Lung (tissue), 12 donors: ENCODE data around the gene DHRS1. TPM values are rescaled to one million over a fixed set of nuclear protein-coding genes. Genes with fewer than 3 reads are reported as not detected.
A peak's percentile ranks its signal among the peaks of the same experiment; 100 is the strongest.

Source experiments
- ATAC-seq: fragments of 200-7000 bp; cut with Tn5 transposase; one replicate; pipeline ENCODE4 v1.9.1; 2020; ENCODE audit warnings: moderate number of reproducible peaks; ENCODE audit not compliant: insufficient read depth, low FRiP score
- DNase-seq, 3 donors: peaks; one replicate each; pipeline ENCODE4 v3.0.0-alpha.2; 2013 to 2017
- H3K27ac ChIP-seq, 2 donors: one replicate each; pipeline ENCODE4 v1.5.1; 2013; ENCODE audit warnings: mild to moderate bottlenecking in 2 of 2, moderate library complexity in 2 of 2, control low read depth in 1 of 2, inconsistent platforms in 1 of 2, low read depth in 1 of 2, low read length in 1 of 2
- H3K27me3 ChIP-seq, 3 donors: one replicate each; pipeline ENCODE4 v1.5.1; 2013; ENCODE audit warnings: low read length in 2 of 3; ENCODE audit not compliant: control insufficient read depth in 3 of 3, insufficient read depth in 3 of 3
- H3K36me3 ChIP-seq, 4 donors: one replicate each; pipeline ENCODE4 v1.5.1; 2013; ENCODE audit warnings: low read length in 4 of 4, mild to moderate bottlenecking in 1 of 4, moderate library complexity in 1 of 4; ENCODE audit not compliant: control insufficient read depth in 4 of 4, insufficient read depth in 4 of 4
- H3K4me1 ChIP-seq, 5 donors: one replicate each; pipeline ENCODE4 v1.5.1; 2013; ENCODE audit warnings: low read length in 5 of 5, mild to moderate bottlenecking in 2 of 5, moderate library complexity in 1 of 5; ENCODE audit not compliant: control insufficient read depth in 5 of 5, insufficient read depth in 5 of 5
- H3K4me3 ChIP-seq: one replicate; pipeline ENCODE4 v1.5.1; 2013; ENCODE audit warnings: mild to moderate bottlenecking, control low read depth, moderate library complexity
- H3K9ac ChIP-seq, 2 donors: one replicate each; pipeline ENCODE4 v1.5.1; 2013; ENCODE audit warnings: low read length in 2 of 2, control low read depth in 1 of 2; ENCODE audit not compliant: insufficient read depth in 1 of 2
- H3K9me3 ChIP-seq, 4 donors: one replicate each; pipeline ENCODE4 v1.5.1; 2013; ENCODE audit warnings: low read length in 3 of 4, mild to moderate bottlenecking in 1 of 4, moderate library complexity in 1 of 4; ENCODE audit not compliant: control insufficient read depth in 4 of 4, insufficient read depth in 3 of 4
- WGBS, 2 donors: extraction: QIAGEN DNeasy Blood & Tissue Kit; methylation state at CpG; one replicate each; pipeline ENCODE4 v1.1.7; 2013; 5-methylcytosine and 5-hydroxymethylcytosine counted together
- polyA plus RNA-seq, 2 donors: library from polyadenylated mRNA; stranded (reverse); fragments of 200-250 nt; gene quantifications; one replicate each; pipeline ENCODE4 v1.2.1, GENCODE V29; 2013
- total RNA-seq, 2 donors: library from RNA; depleted of rRNA in 1 of 2; stranded (reverse); fragments of >200 nt in 1 of 2; gene quantifications; one replicate each; pipeline ENCODE4 v1.2.1, GENCODE V29; 2014 to 2021
- TF ChIP-seq, protein P1 (sequence below): IDR thresholded peaks from 2 replicates; pipeline ENCODE4 v1.5.1; 2012; ENCODE audit warnings: mild to moderate bottlenecking; ENCODE audit errors: control extremely low read depth, extremely low read depth
- donor health status: control.
- donor health status: control.
- donor health status: Bipolar disorder and iron deficiency.
- donor health status: healthy.
- donor health status: DM: yes; HTN: yes; CAD: no.

DHRS1 gene
- total and polyA plus RNA-seq, 4 donors: 20.6 to 27.8 (median 22.4) TPM

- TF ChIP-seq, protein P1, sequence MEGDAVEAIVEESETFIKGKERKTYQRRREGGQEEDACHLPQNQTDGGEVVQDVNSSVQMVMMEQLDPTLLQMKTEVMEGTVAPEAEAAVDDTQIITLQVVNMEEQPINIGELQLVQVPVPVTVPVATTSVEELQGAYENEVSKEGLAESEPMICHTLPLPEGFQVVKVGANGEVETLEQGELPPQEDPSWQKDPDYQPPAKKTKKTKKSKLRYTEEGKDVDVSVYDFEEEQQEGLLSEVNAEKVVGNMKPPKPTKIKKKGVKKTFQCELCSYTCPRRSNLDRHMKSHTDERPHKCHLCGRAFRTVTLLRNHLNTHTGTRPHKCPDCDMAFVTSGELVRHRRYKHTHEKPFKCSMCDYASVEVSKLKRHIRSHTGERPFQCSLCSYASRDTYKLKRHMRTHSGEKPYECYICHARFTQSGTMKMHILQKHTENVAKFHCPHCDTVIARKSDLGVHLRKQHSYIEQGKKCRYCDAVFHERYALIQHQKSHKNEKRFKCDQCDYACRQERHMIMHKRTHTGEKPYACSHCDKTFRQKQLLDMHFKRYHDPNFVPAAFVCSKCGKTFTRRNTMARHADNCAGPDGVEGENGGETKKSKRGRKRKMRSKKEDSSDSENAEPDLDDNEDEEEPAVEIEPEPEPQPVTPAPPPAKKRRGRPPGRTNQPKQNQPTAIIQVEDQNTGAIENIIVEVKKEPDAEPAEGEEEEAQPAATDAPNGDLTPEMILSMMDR: no peak
- Histone ChIP-seq H3K36me3 (peaks cover 0 to 9% (median 5%) of the 10 kb centered on the region in 4 donors), H3K27me3 (peaks cover 0 to 11% (median 6%) of the 10 kb centered on the region in 3 donors), H3K9me3 (no peaks in the 10 kb centered on the region), H3K9ac (peak overlapping the region in 1 of 2 donors; percentile 44), H3K4me3 (no peak overlapping the region), H3K4me1 (peaks cover 9 to 55% (median 11%) of the 10 kb centered on the region in 5 donors), H3K27ac (peak overlapping the region in 1 of 2 donors; percentile 92)
- ATAC-seq: no peak
- 60 to 77% methylated on average over 1 of the region's 1 CpG for WGBS, 2 donors
- DNase-seq: no peak
These were observed 12.4 kb upstream of the DHRS1 start for GRCh38 chr14:24311837-24312615.

DNA sequence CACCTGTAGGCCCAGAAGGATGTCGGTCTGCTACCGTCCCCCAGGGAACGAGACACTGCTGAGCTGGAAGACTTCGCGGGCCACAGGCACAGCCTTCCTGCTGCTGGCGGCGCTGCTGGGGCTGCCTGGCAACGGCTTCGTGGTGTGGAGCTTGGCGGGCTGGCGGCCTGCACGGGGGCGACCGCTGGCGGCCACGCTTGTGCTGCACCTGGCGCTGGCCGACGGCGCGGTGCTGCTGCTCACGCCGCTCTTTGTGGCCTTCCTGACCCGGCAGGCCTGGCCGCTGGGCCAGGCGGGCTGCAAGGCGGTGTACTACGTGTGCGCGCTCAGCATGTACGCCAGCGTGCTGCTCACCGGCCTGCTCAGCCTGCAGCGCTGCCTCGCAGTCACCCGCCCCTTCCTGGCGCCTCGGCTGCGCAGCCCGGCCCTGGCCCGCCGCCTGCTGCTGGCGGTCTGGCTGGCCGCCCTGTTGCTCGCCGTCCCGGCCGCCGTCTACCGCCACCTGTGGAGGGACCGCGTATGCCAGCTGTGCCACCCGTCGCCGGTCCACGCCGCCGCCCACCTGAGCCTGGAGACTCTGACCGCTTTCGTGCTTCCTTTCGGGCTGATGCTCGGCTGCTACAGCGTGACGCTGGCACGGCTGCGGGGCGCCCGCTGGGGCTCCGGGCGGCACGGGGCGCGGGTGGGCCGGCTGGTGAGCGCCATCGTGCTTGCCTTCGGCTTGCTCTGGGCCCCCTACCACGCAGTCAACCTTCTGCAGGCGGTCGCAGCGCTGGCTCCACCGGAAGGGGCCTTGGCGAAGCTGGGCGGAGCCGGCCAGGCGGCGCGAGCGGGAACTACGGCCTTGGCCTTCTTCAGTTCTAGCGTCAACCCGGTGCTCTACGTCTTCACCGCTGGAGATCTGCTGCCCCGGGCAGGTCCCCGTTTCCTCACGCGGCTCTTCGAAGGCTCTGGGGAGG is 11.3 kb upstream of the DHRS1 start, which contains the start of gene LTB4R:
Gene LTB4R, plus strand, starts transcription at position 857 of the 959 bp plus-strand sequence. CDS start 4,150 bp downstream, outside the sequence.
- Histone ChIP-seq H3K27ac (peak within 1 kb of the TSS; percentile 55 to 92), H3K9ac (peak within 1 kb of the TSS in 1 of 2 donors; percentile 44), H3K9me3 (no peaks in the 10 kb centered on the region), H3K27me3 (peaks cover 0 to 4% (median 0%) of the 10 kb centered on the region in 3 donors), H3K4me1 (peaks cover 4 to 45% (median 9%) of the 10 kb centered on the region in 5 donors), H3K36me3 (peaks cover 2 to 17% (median 12%) of the 10 kb centered on the region in 4 donors), H3K4me3 (peak within 1 kb of the TSS; percentile 42)
- DNase-seq (peak; percentile 79 to 88 (median 85)), ATAC-seq (peak; percentile 79)
- TF ChIP-seq, protein P1: no peak
- WGBS, 2 donors: 5 to 8% methylated on average over 91 to 99 of the region's 99 CpGs

DNA sequence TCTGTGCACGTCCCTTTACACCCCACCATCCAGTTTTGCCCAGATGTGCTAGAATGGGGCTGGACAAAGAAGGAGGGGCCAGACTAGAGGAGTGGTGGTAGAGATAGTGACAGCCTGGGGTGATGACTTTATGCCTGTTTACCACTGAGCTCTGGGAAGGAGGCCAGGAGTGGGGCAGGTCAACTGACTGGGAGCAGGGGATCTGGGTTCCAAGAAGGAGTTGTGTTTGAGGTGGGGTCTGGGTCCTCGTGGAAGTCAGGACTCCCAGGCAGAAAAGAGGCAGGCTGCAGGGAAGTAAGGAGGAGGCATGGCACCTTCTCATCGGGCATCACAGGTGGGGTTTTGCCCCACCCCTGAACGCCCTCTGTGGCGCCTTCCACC is 10.7 kb upstream of the DHRS1 start:
- Histone ChIP-seq H3K9me3 (no peaks in the 10 kb centered on the region), H3K36me3 (peaks cover 2 to 21% (median 17%) of the 10 kb centered on the region in 4 donors), H3K4me3 (peak overlapping the region; percentile 42), H3K27ac (peak overlapping the region in 1 of 2 donors; percentile 92), H3K27me3 (no peaks in the 10 kb centered on the region), H3K4me1 (peaks cover 4 to 39% (median 9%) of the 10 kb centered on the region in 5 donors), H3K9ac (no peak overlapping the region)
- WGBS, 2 donors: 17 to 25% methylated on average over 5 of the region's 5 CpGs
- ATAC-seq: no peak
- peak in 2 of 3 donors; percentile 39 to 41 for DNase-seq
- TF ChIP-seq, protein P1: no peak
